Nephron progenitor cell (in vitro differentiated cells): Measurements from ENCODE around the gene PPP1R11.

Experiments used
- DNase-seq: peaks from one replicate; pipeline ENCODE4 v3.0.0; 2021
- H3K27ac Mint-ChIP-seq: 2 replicates; pipeline ENCODE4 v1.8.0; 2021; ENCODE audit warnings: mild to moderate bottlenecking, moderate library complexity, mixed read lengths
- H3K27me3 Mint-ChIP-seq: 2 replicates; pipeline ENCODE4 v1.8.0; 2021; ENCODE audit warnings: mild to moderate bottlenecking, low read depth, mixed read lengths; ENCODE audit not compliant: poor library complexity
- H3K36me3 Mint-ChIP-seq: 2 replicates; pipeline ENCODE4 v1.8.0; 2021; ENCODE audit warnings: low read depth, mixed read lengths
- H3K4me1 Mint-ChIP-seq: 2 replicates; pipeline ENCODE4 v1.8.0; 2021; ENCODE audit warnings: mixed read lengths
- H3K4me3 Mint-ChIP-seq: 2 replicates; pipeline ENCODE4 v1.8.0; 2021; ENCODE audit warnings: mild to moderate bottlenecking, moderate library complexity, mixed read lengths
- H3K9me3 Mint-ChIP-seq: 2 replicates; pipeline ENCODE4 v1.8.0; 2021; ENCODE audit warnings: mild to moderate bottlenecking, moderate library complexity, mixed read lengths
- CTCF ChIP-seq: fragments of 200-600 bp; sonication (generic); IDR thresholded peaks from 2 replicates; pipeline ENCODE4 v1.5.0; 2021; ENCODE audit warnings: antibody characterized with exemption

PPP1R11 gene

GRCh38 chr6:30096829-30097228, 29.8 kb downstream of the PPP1R11 start:
- H3K4me1 Mint-ChIP-seq = peaks cover 31% of the 10 kb centered on the region
- H3K9me3 Mint-ChIP-seq = no peaks in the 10 kb centered on the region
- TF ChIP-seq CTCF = no peak
- no peak for DNase-seq
- H3K27me3 Mint-ChIP-seq = peaks cover 85% of the 10 kb centered on the region
- H3K36me3 Mint-ChIP-seq = no peaks in the 10 kb centered on the region
- no peak overlapping the region for H3K27ac Mint-ChIP-seq
- no peak overlapping the region for H3K4me3 Mint-ChIP-seq

GRCh38 chr6:30097902-30098768, 31.1 kb downstream of the PPP1R11 start:
- H3K36me3 Mint-ChIP-seq = no peaks in the 10 kb centered on the region
- no peak overlapping the region for H3K27ac Mint-ChIP-seq
- peaks cover 33% of the 10 kb centered on the region for H3K4me1 Mint-ChIP-seq
- no peak for TF ChIP-seq CTCF
- H3K9me3 Mint-ChIP-seq = no peaks in the 10 kb centered on the region
- peaks cover 97% of the 10 kb centered on the region for H3K27me3 Mint-ChIP-seq
- no peak for DNase-seq
- no peak overlapping the region for H3K4me3 Mint-ChIP-seq

GRCh38 chr6:30100154-30100553, 33.2 kb downstream of the PPP1R11 start:
- no peak for DNase-seq
- Mint-ChIP-seq H3K36me3 (no peaks in the 10 kb centered on the region), H3K4me3 (peak overlapping the region; percentile 75), H3K9me3 (no peaks in the 10 kb centered on the region), H3K27ac (no peak overlapping the region), H3K27me3 (peaks cover 97% of the 10 kb centered on the region), H3K4me1 (peaks cover 37% of the 10 kb centered on the region)
- no peak for TF ChIP-seq CTCF

- peak; percentile 45 for DNase-seq
- H3K27me3 Mint-ChIP-seq = peaks cover 95% of the 10 kb centered on the region
- no peaks in the 10 kb centered on the region for H3K36me3 Mint-ChIP-seq
- no peak for TF ChIP-seq CTCF
- no peak overlapping the region for H3K27ac Mint-ChIP-seq
- no peaks in the 10 kb centered on the region for H3K9me3 Mint-ChIP-seq
- peaks cover 33% of the 10 kb centered on the region for H3K4me1 Mint-ChIP-seq
- H3K4me3 Mint-ChIP-seq = peak overlapping the region; percentile 78
Measured at GRCh38 chr6:30100585-30101443, 33.8 kb downstream of the PPP1R11 start.

GRCh38 chr6:30101444-30102413, 34.7 kb downstream of the PPP1R11 start:
- DNase-seq = peak; percentile 94
- Mint-ChIP-seq H3K27ac (no peak overlapping the region), H3K27me3 (peaks cover 98% of the 10 kb centered on the region), H3K9me3 (no peaks in the 10 kb centered on the region), H3K4me1 (peaks cover 33% of the 10 kb centered on the region), H3K36me3 (no peaks in the 10 kb centered on the region), H3K4me3 (peak overlapping the region; percentile 78)
- no peak for TF ChIP-seq CTCF
